Activated effector memory CD4-positive, alpha-beta T cell treated with Interleukin-2 at 50 U/mL for 16 hours (primary cell): Measurements from ENCODE around the gene SLC14A1.
"Not testable (repeated sequence)": the region's sequence is repeated elsewhere in the genome, so short reads cannot be mapped to it uniquely, and the experiment has no call there.

ENCODE experiments used
- DNase-seq: peaks from one replicate; pipeline ENCODE4 v3.0.0-alpha.2; 2020

Gene SLC14A1

GRCh38 chr18:45724601-45725000 lies 620 bp downstream of the SLC14A1 start:
- no peak for DNase-seq

GRCh38 chr18:45725336-45725735 lies 1.4 kb downstream of the SLC14A1 start:
- DNase-seq = no peak

GRCh38 chr18:45726603-45727002 lies 2.6 kb downstream of the SLC14A1 start:
- DNase-seq = no peak

- DNase-seq = no peak
Observed at GRCh38 chr18:45727068-45727467, 3.1 kb downstream of the SLC14A1 start.

- DNase-seq = no peak
Observed at GRCh38 chr18:45728336-45729010, 4.5 kb downstream of the SLC14A1 start.

GRCh38 chr18:45730832-45731575 lies 7.0 kb downstream of the SLC14A1 start:
- DNase-seq = no peak

GRCh38 chr18:45731716-45732115 lies 7.7 kb downstream of the SLC14A1 start:
- DNase-seq = no peak

GRCh38 chr18:45733535-45733934 lies 9.6 kb downstream of the SLC14A1 start:
- no peak for DNase-seq

- DNase-seq = no peak
Observed at GRCh38 chr18:45734505-45734904, 10.5 kb downstream of the SLC14A1 start.

- DNase-seq = no peak
Observed at GRCh38 chr18:45734944-45735343, 11.0 kb downstream of the SLC14A1 start.

- no peak for DNase-seq
Observed at GRCh38 chr18:45738660-45739059, 14.7 kb downstream of the SLC14A1 start.

- no peak for DNase-seq
Observed at GRCh38 chr18:45739268-45739667, 15.3 kb downstream of the SLC14A1 start.

- no peak for DNase-seq
Observed at GRCh38 chr18:45739848-45740247, 15.9 kb downstream of the SLC14A1 start.

GRCh38 chr18:45741056-45741455 lies 17.1 kb downstream of the SLC14A1 start:
- no peak for DNase-seq

GRCh38 chr18:45745817-45746461 lies 22.0 kb downstream of the SLC14A1 start:
- no peak for DNase-seq

- DNase-seq = no peak
Observed at GRCh38 chr18:45748501-45748900, 24.5 kb downstream of the SLC14A1 start.

GRCh38 chr18:45749918-45750689 lies 26.1 kb downstream of the SLC14A1 start:
- DNase-seq = no peak

GRCh38 chr18:45751766-45752165 lies 27.8 kb downstream of the SLC14A1 start:
- no peak for DNase-seq

- DNase-seq = no peak
Observed at GRCh38 chr18:45752681-45753080, 28.7 kb downstream of the SLC14A1 start.

- DNase-seq = no peak
Observed at GRCh38 chr18:45753286-45753685, 29.3 kb downstream of the SLC14A1 start.

- no peak for DNase-seq
Observed at GRCh38 chr18:45755934-45756333, 32.0 kb downstream of the SLC14A1 start.

- DNase-seq = no peak
Observed at GRCh38 chr18:45757005-45757404, 33.0 kb downstream of the SLC14A1 start.

GRCh38 chr18:45757644-45758043 lies 33.7 kb downstream of the SLC14A1 start:
- not testable (repeated sequence) for DNase-seq
